H1 (cell line): Measurements from ENCODE around the gene VGF. TPM values are rescaled to one million over a fixed set of nuclear protein-coding genes. Genes with fewer than 3 reads are reported as not detected.

Source experiments
- CTCF ChIA-PET: fragments of 300-600 bp; sonication (Branson Sonifier 250); formaldehyde crosslinking; loops from one replicate; lab custom pipeline; 2021; ENCODE audit not compliant: partially characterized antibody; lab: Charles Lee
- POLR2A ChIA-PET: fragments of 300-600 bp; sonication (Branson Sonifier 250); formaldehyde crosslinking; loops from one replicate; lab custom pipeline; 2021; ENCODE audit warnings: inconsistent platforms; ENCODE audit not compliant: partially characterized antibody; lab: Charles Lee
- DNase-seq, 2 experiments: peaks; one replicate each; pipeline versions ENCODE4 v3.0.0 to v3.0.0-alpha.2; 2010 to 2022; ENCODE audit warnings: low spot score in 2 of 2, low read depth in 1 of 2, mixed read lengths in 1 of 2
- FAIRE-seq: peaks from 2 replicates; lab custom pipeline; 2011; peaks lifted over from hg19 to GRCh38; lab: Jason Lieb, UNC
- H2AFZ ChIP-seq: 2 replicates; pipeline ENCODE4 v1.8.1; 2012; ENCODE audit warnings: low read length, inconsistent platforms
- H2AK5ac ChIP-seq: 2 replicates; pipeline ENCODE4 v1.6.1; 2013; ENCODE audit warnings: low read depth, low read length
- H2BK120ac ChIP-seq: replicated peaks from 2 replicates; pipeline ENCODE3; 2013; ENCODE audit warnings: low read depth, low read length, inconsistent platforms
- H2BK12ac ChIP-seq: 2 replicates; pipeline ENCODE4 v1.6.1; 2013; ENCODE audit warnings: low read depth, low read length
- H2BK15ac ChIP-seq: 2 replicates; pipeline ENCODE4 v1.6.1; 2013; ENCODE audit warnings: low read length
- H2BK20ac ChIP-seq: 2 replicates; pipeline ENCODE4 v1.6.1; 2013; ENCODE audit warnings: low read length
- H2BK5ac ChIP-seq: 2 replicates; pipeline ENCODE4 v1.6.1; 2013; ENCODE audit warnings: low read depth, low read length
- H3K14ac ChIP-seq: 2 replicates; pipeline ENCODE4 v1.6.1; 2013; ENCODE audit warnings: inconsistent platforms; ENCODE audit not compliant: insufficient read length
- H3K18ac ChIP-seq: 2 replicates; pipeline ENCODE4 v1.6.1; 2013; ENCODE audit warnings: low read length; ENCODE audit errors: extremely low read depth
- H3K23ac ChIP-seq: 2 replicates; pipeline ENCODE4 v1.6.1; 2013; ENCODE audit warnings: inconsistent platforms; ENCODE audit not compliant: insufficient read length
- H3K23me2 ChIP-seq: 2 replicates; pipeline ENCODE4 v1.6.1; 2013; ENCODE audit warnings: low read depth, low read length
- H3K27ac ChIP-seq: 2 replicates; pipeline ENCODE4 v1.6.1; 2011; ENCODE audit warnings: low read depth, low read length, inconsistent platforms
- H3K27me3 ChIP-seq, 4 experiments: replicated peaks in 1 of 4; 1 replicate in 1 of 4; 2 replicates in 3 of 4; pipeline versions ENCODE4 v1.6.1 to v1.8.1; 2011 to 2013; ENCODE audit warnings: low read length in 3 of 4, mild to moderate bottlenecking in 3 of 4, inconsistent platforms in 2 of 4, mixed read lengths in 2 of 4, moderate library complexity in 1 of 4; ENCODE audit not compliant: control insufficient read depth in 3 of 4, insufficient read depth in 3 of 4; ENCODE audit errors: extremely low read depth in 1 of 4
- H3K36me3 ChIP-seq, 4 experiments: 2 replicates each; pipeline versions ENCODE4 v1.6.1 to v1.8.1; 2011 to 2013; ENCODE audit warnings: mild to moderate bottlenecking in 4 of 4, low read length in 3 of 4, moderate library complexity in 2 of 4, control low read depth in 1 of 4, inconsistent platforms in 1 of 4; ENCODE audit not compliant: insufficient read depth in 4 of 4, control insufficient read depth in 2 of 4
- H3K4ac ChIP-seq: replicated peaks from 2 replicates; pipeline ENCODE3; 2013; ENCODE audit warnings: low read length, low read depth, mixed read lengths, inconsistent platforms; ENCODE audit not compliant: insufficient read length
- H3K4me1 ChIP-seq, 4 experiments: replicated peaks in 1 of 4; 1 replicate in 1 of 4; 2 replicates in 3 of 4; pipeline versions ENCODE4 v1.6.1 to v1.8.1; 2011 to 2013; ENCODE audit warnings: low read length in 3 of 4, inconsistent platforms in 2 of 4, mixed read lengths in 1 of 4; ENCODE audit not compliant: insufficient read depth in 4 of 4, control insufficient read depth in 3 of 4
- H3K4me2 ChIP-seq, 2 experiments: 2 replicates each; pipeline versions ENCODE4 v1.6.1 to v1.8.1; 2011 to 2013; ENCODE audit warnings: low read depth in 2 of 2, low read length in 2 of 2, control low read depth in 1 of 2, inconsistent platforms in 1 of 2, mild to moderate bottlenecking in 1 of 2; ENCODE audit not compliant: insufficient read depth in 1 of 2
- H3K4me3 ChIP-seq, 4 experiments: fragments of 200-600, 300-600 bp in 1 of 4; sonication (generic), shearing (Covaris generic), sonication (Bioruptor Twin) in 1 of 4; 2 replicates each; pipeline versions ENCODE4 v1.5.1 to v1.8.1; 2011 to 2016; ENCODE audit warnings: low read length in 4 of 4, low read depth in 3 of 4, control low read depth in 2 of 4, inconsistent platforms in 2 of 4, mild to moderate bottlenecking in 2 of 4, mixed read lengths in 1 of 4, moderate library complexity in 1 of 4; ENCODE audit not compliant: insufficient read depth in 2 of 4; ENCODE audit errors: extremely low read depth in 1 of 4
- H3K56ac ChIP-seq: replicated peaks from 2 replicates; pipeline ENCODE3; 2013; ENCODE audit warnings: low read depth, mild to moderate bottlenecking, mixed read lengths, low read length, inconsistent platforms; ENCODE audit not compliant: insufficient read length
- H3K79me1 ChIP-seq: 2 replicates; pipeline ENCODE4 v1.6.1; 2013; ENCODE audit warnings: low read depth, low read length, control low read depth
- H3K79me2 ChIP-seq, 2 experiments: 2 replicates each; pipeline versions ENCODE4 v1.6.1 to v1.8.1; 2012 to 2013; ENCODE audit warnings: low read length in 2 of 2, mild to moderate bottlenecking in 2 of 2, inconsistent platforms in 1 of 2; ENCODE audit not compliant: insufficient read depth in 2 of 2, control insufficient read depth in 1 of 2
- H3K9ac ChIP-seq, 4 experiments: replicated peaks in 1 of 4; 1 replicate in 1 of 4; 2 replicates in 3 of 4; pipeline versions ENCODE4 v1.6.1 to v1.8.1; 2011 to 2013; ENCODE audit warnings: low read depth in 3 of 4, low read length in 3 of 4, control low read depth in 2 of 4, mild to moderate bottlenecking in 2 of 4, moderate library complexity in 2 of 4, inconsistent platforms in 1 of 4; ENCODE audit errors: extremely low read depth in 1 of 4
- H3K9me3 ChIP-seq, 2 experiments: 2 replicates each; pipeline versions ENCODE4 v1.6.1 to v1.8.1; 2012 to 2013; ENCODE audit warnings: mild to moderate bottlenecking in 2 of 2, moderate library complexity in 2 of 2, control low read depth in 1 of 2, inconsistent platforms in 1 of 2, low read depth in 1 of 2, low read length in 1 of 2, mixed read lengths in 1 of 2; ENCODE audit not compliant: insufficient read depth in 2 of 2
- H4K20me1 ChIP-seq, 2 experiments: replicated peaks in 1 of 2; 2 replicates each; pipeline versions ENCODE3 to v1.8.1; 2011 to 2013; ENCODE audit warnings: inconsistent platforms in 2 of 2, low read length in 2 of 2, mild to moderate bottlenecking in 1 of 2; ENCODE audit not compliant: insufficient read depth in 2 of 2, control insufficient read depth in 1 of 2
- H4K5ac ChIP-seq: 2 replicates; pipeline ENCODE4 v1.6.1; 2013; ENCODE audit warnings: low read length, low read depth, mixed read lengths, inconsistent platforms; ENCODE audit not compliant: insufficient read length
- H4K8ac ChIP-seq: 2 replicates; pipeline ENCODE4 v1.8.0; 2013; ENCODE audit warnings: mild to moderate bottlenecking, moderate library complexity, low read length, inconsistent platforms; ENCODE audit not compliant: insufficient read depth; ENCODE audit errors: extremely low read depth
- H4K91ac ChIP-seq: replicated peaks from 2 replicates; pipeline ENCODE3; 2013; ENCODE audit warnings: low read length, mixed read lengths, inconsistent platforms; ENCODE audit not compliant: insufficient read length
- BCL11A ChIP-seq, 2 experiments: IDR thresholded peaks; one replicate each; pipeline ENCODE4 v1.6.1; 2011; ENCODE audit warnings: low read depth in 2 of 2, low read length in 2 of 2, mild to moderate bottlenecking in 2 of 2
- CBX8 ChIP-seq: fragments of 300-800, 300-1000 bp; sonication (generic); IDR thresholded peaks from 2 replicates; pipeline ENCODE4 v1.7.1; 2016; ENCODE audit warnings: low read depth, low read length, borderline replicate concordance
- EGR1 ChIP-seq: IDR thresholded peaks from 2 replicates; pipeline ENCODE4 v1.6.1; 2011; ENCODE audit warnings: low read depth, low read length, borderline replicate concordance
- FOSL1 ChIP-seq: IDR thresholded peaks from 2 replicates; pipeline ENCODE4 v1.6.1; 2011; ENCODE audit warnings: mild to moderate bottlenecking, low read depth, low read length, moderate library complexity; ENCODE audit not compliant: insufficient read depth
- GTF2F1 ChIP-seq: IDR thresholded peaks from 2 replicates; pipeline ENCODE4 v1.6.1; 2012; ENCODE audit warnings: low read depth, low read length, improper control_type of control experiment, borderline replicate concordance
- MAFK ChIP-seq: IDR thresholded peaks from 2 replicates; pipeline ENCODE4 v1.6.1; 2012; ENCODE audit warnings: low read depth, mild to moderate bottlenecking, improper control_type of control experiment, low read length
- NRF1 ChIP-seq: IDR thresholded peaks from 2 replicates; pipeline ENCODE4 v1.6.1; 2011; ENCODE audit warnings: mild to moderate bottlenecking, low read depth, low read length, improper control_type of control experiment
- RBBP5 ChIP-seq: IDR thresholded peaks from 2 replicates; pipeline ENCODE4 v1.7.1; 2012; ENCODE audit warnings: low read depth, mild to moderate bottlenecking, inconsistent platforms, low read length, moderate library complexity, borderline replicate concordance
- RXRA ChIP-seq: IDR thresholded peaks from 2 replicates; pipeline ENCODE4 v1.6.1; 2011; ENCODE audit warnings: low read depth, mild to moderate bottlenecking, low read length, moderate library complexity; ENCODE audit not compliant: insufficient read depth
- SIN3A ChIP-seq, 2 experiments: IDR thresholded peaks in 1 of 2; conservative IDR thresholded peaks in 1 of 2; 2 replicates each; pipeline ENCODE4 v1.6.1; 2011 to 2012; ENCODE audit warnings: low read length in 2 of 2, improper control_type of control experiment in 1 of 2, low read depth in 1 of 2, mild to moderate bottlenecking in 1 of 2
- SUZ12 ChIP-seq: fragments of 200-600 bp; sonication (generic); IDR thresholded peaks from 2 replicates; pipeline ENCODE4 v1.6.1; 2012; ENCODE audit warnings: mild to moderate bottlenecking, inconsistent platforms, low read length, moderate library complexity, mixed read lengths
- TAF1 ChIP-seq: IDR thresholded peaks from 2 replicates; pipeline ENCODE4 v1.6.1; 2011; ENCODE audit warnings: mild to moderate bottlenecking, low read depth, low read length
- USF2 ChIP-seq: IDR thresholded peaks from 2 replicates; pipeline ENCODE4 v1.6.1; 2011; ENCODE audit warnings: low read length, improper control_type of control experiment
- WGBS, 2 experiments: shearing (Covaris generic) in 1 of 2; methylation state at CpG; one replicate each; pipeline versions ENCODE4 v1.1.6 to v1.1.7; 2013 to 2015; ENCODE audit warnings: low lambda C conversion rate in 2 of 2, mixed read lengths in 2 of 2, inconsistent platforms in 1 of 2, low coverage in 1 of 2, missing lambda C conversion rate in 1 of 2; ENCODE audit not compliant: insufficient replicate concordance in 2 of 2, insufficient coverage in 1 of 2, insufficient read length in 1 of 2; ENCODE audit errors: extremely low coverage in 1 of 2, missing lambda C conversion rate in 1 of 2; 5-methylcytosine and 5-hydroxymethylcytosine counted together
- polyA plus RNA-seq, 7 experiments: library from polyadenylated mRNA; depleted of rRNA in 3 of 7; stranded (reverse) in 5 of 7; unstranded in 2 of 7; fragments of >200 nt in 5 of 7; fragments of 200-250 nt in 2 of 7; gene quantifications; 1 replicate in 5 of 7; 2 replicates in 1 of 7; 4 replicates in 1 of 7; pipeline versions ENCODE4 v1.2.1 to v1.2.3, GENCODE V29; 2011 to 2013; ENCODE audit warnings: missing spikeins in 2 of 7, mixed read lengths in 2 of 7
- total RNA-seq: library from RNA; stranded (reverse); fragmentation: NEBNext Ultra II Directional; extraction: Animal tissue kit (Norgen Biotek cat#: 25700); gene quantifications from 2 replicates; pipeline ENCODE4 v1.2.1, GENCODE V29; 2021

VGF gene
- total and polyA plus RNA-seq, 2 of the 8 experiments (the other 6 are each of a cell fraction or from before 2014, with no cell fraction given) = 1.6 to 7.0 TPM

- H3K4me2 ChIP-seq = no peak overlapping the region
- H2BK12ac ChIP-seq = no peak overlapping the region
- no peak overlapping the region for H2AK5ac ChIP-seq
- H2BK120ac ChIP-seq = no peak overlapping the region
- H3K23ac ChIP-seq = no peak overlapping the region
- ChIA-PET POLR2A (no interaction called here), CTCF (interaction anchor here (1.2 to 12.3 kb wide), 2 partner anchors 10 to 47 kb away, joined by 3 to 168 read pairs; no protein-coding TSS in a partner anchor)
- H4K20me1 ChIP-seq = no peaks in the 10 kb centered on the region
- no peak overlapping the region for H4K5ac ChIP-seq
- H3K4ac ChIP-seq = no peak overlapping the region
- H2BK15ac ChIP-seq = no peak overlapping the region
- FAIRE-seq (no peak), DNase-seq (no peak)
- H4K91ac ChIP-seq = no peak overlapping the region
- H3K79me1 ChIP-seq = no peaks in the 10 kb centered on the region
- no peak overlapping the region for H4K8ac ChIP-seq
- H3K18ac ChIP-seq = no peak overlapping the region
- no peak overlapping the region for H2BK5ac ChIP-seq
- H3K9me3 ChIP-seq = no peaks in the 10 kb centered on the region
- no peak overlapping the region for H2BK20ac ChIP-seq
- no peaks in the 10 kb centered on the region for H3K79me2 ChIP-seq
- H3K27me3 ChIP-seq = 0 out of 7 replicates have a peak, but pooled peaks cover 0 to 2% (median 0%) of the 10 kb centered on the region in 4 experiments
- H3K9ac ChIP-seq = no peak overlapping the region
- no peak overlapping the region for H3K4me3 ChIP-seq
- H3K14ac ChIP-seq = no peak overlapping the region
- no peak overlapping the region for H3K56ac ChIP-seq
- H3K4me1 ChIP-seq = no peaks in the 10 kb centered on the region
- WGBS, 2 experiments = 87% methylated on average over 8 of the region's 8 CpGs; no CpG with 5 or more reads in 1 of the 2 experiments
- no peak overlapping the region for H3K27ac ChIP-seq
- no peaks in the 10 kb centered on the region for H3K36me3 ChIP-seq
- TF ChIP-seq TAF1 = no peak
- no peak for TF ChIP-seq CBX8
- TF ChIP-seq RBBP5 = no peak
- TF ChIP-seq RXRA = no peak
- TF ChIP-seq EGR1 = no peak
- no peak for TF ChIP-seq GTF2F1
- no peak for TF ChIP-seq BCL11A (IDR thresholded peaks at IDR 0.05; ENCODE audit: low read depth in 2 of 2, low read length in 2 of 2)
- TF ChIP-seq SIN3A (conservative IDR thresholded peaks at IDR 0.05 in 1 of 2, IDR thresholded peaks at IDR 0.05 in 1 of 2; ENCODE audit: low read depth in 1 of 2, low read length in 2 of 2) = no peak
- no peak for TF ChIP-seq FOSL1
- no peak for TF ChIP-seq SUZ12
- TF ChIP-seq USF2 = no peak
- TF ChIP-seq MAFK = no peak
- TF ChIP-seq NRF1 = no peak
- H2AFZ ChIP-seq = no peak overlapping the region
- H3K23me2 ChIP-seq = no peaks in the 10 kb centered on the region; the same call in 1 of the 2 replicates
Observed at GRCh38 chr7:101189109-101189508, 23.7 kb upstream of the VGF start.
